HepG2 (cell line): ENCODE data around the gene AXIN2. TPM values are rescaled to one million over a fixed set of nuclear protein-coding genes. Genes with fewer than 3 reads are reported as not detected.

Source experiments
- CENPBD1 ChIP-seq: sonication (generic); formaldehyde crosslinking; IDR thresholded peaks from 2 replicates; pipeline ENCODE4 v1.8.0; 2022; ENCODE audit warnings: missing genetic modification reagents, low read depth, mild to moderate bottlenecking, borderline replicate concordance
- CSRNP2 ChIP-seq: sonication (generic); formaldehyde crosslinking; conservative IDR thresholded peaks from 2 replicates; pipeline ENCODE4 v1.8.0; 2022; ENCODE audit warnings: low read depth, missing genetic modification reagents
- DMAP1 ChIP-seq: IDR thresholded peaks from 2 replicates; pipeline ENCODE4 v1.6.1; 2016
- DPF2 ChIP-seq: sonication (generic); formaldehyde crosslinking; IDR thresholded peaks from 2 replicates; pipeline ENCODE4 v1.4.0; 2020; ENCODE audit warnings: mild to moderate bottlenecking, low read depth, missing genetic modification reagents, borderline replicate concordance
- EEA1 ChIP-seq: sonication (generic); formaldehyde crosslinking; IDR thresholded peaks from 2 replicates; pipeline ENCODE4 v1.5.1; 2020; ENCODE audit warnings: mild to moderate bottlenecking, missing genetic modification reagents, borderline replicate concordance
- FOXA3 ChIP-seq: IDR thresholded peaks from 2 replicates; pipeline ENCODE4 v1.6.1; 2016; ENCODE audit warnings: missing genetic modification reagents, missing compliant biosample characterization
- FOXJ3 ChIP-seq: sonication (generic); formaldehyde crosslinking; IDR thresholded peaks from 2 replicates; pipeline ENCODE4 v1.4.0; 2020; ENCODE audit warnings: missing genetic modification reagents, mild to moderate bottlenecking, borderline replicate concordance
- HOXA3 ChIP-seq: sonication (generic); formaldehyde crosslinking; IDR thresholded peaks from 2 replicates; pipeline ENCODE4 v1.5.0; 2020; ENCODE audit warnings: missing genetic modification reagents
- KDM4B ChIP-seq: sonication (generic); formaldehyde crosslinking; IDR thresholded peaks from 2 replicates; pipeline ENCODE4 v1.4.0; 2020; ENCODE audit warnings: missing genetic modification reagents
- MAZ ChIP-seq, 2 experiments: sonication (generic) in 1 of 2; formaldehyde crosslinking in 1 of 2; IDR thresholded peaks; 2 replicates each; pipeline versions ENCODE4 v1.5.0 to v1.6.1; 2012 to 2020; ENCODE audit warnings: low read depth in 2 of 2, mild to moderate bottlenecking in 2 of 2, borderline replicate concordance in 1 of 2, improper control_type of control experiment in 1 of 2, low read length in 1 of 2, missing genetic modification reagents in 1 of 2, moderate library complexity in 1 of 2
- NFE2 ChIP-seq: sonication (generic); formaldehyde crosslinking; IDR thresholded peaks from 2 replicates; pipeline ENCODE4 v1.4.0; 2020; ENCODE audit warnings: missing genetic modification reagents
- NKX3-1 ChIP-seq: sonication (generic); formaldehyde crosslinking; IDR thresholded peaks from 2 replicates; pipeline ENCODE4 v1.5.0; 2020; ENCODE audit warnings: missing genetic modification reagents
- NONO ChIP-seq, 2 experiments: fragments of 450-650 bp in 1 of 2; sonication (generic) in 1 of 2; formaldehyde crosslinking in 1 of 2; IDR thresholded peaks in 1 of 2; conservative IDR thresholded peaks in 1 of 2; 2 replicates each; pipeline versions ENCODE4 v1.6.1 to v1.8.0; 2017 to 2022; ENCODE audit warnings: mild to moderate bottlenecking in 1 of 2, missing genetic modification reagents in 1 of 2, moderate library complexity in 1 of 2
- PBX3 ChIP-seq: sonication (generic); formaldehyde crosslinking; IDR thresholded peaks from 2 replicates; pipeline ENCODE4 v1.8.1; 2023; ENCODE audit warnings: missing genetic modification reagents, inconsistent platforms, borderline replicate concordance
- POLR2A ChIP-seq, 2 experiments: IDR thresholded peaks; 2 replicates each; pipeline ENCODE4 v1.6.1; 2011; ENCODE audit warnings: low read depth in 2 of 2, low read length in 2 of 2, mild to moderate bottlenecking in 1 of 2, moderate library complexity in 1 of 2; ENCODE audit not compliant: insufficient read depth in 1 of 2
- RXRB ChIP-seq: IDR thresholded peaks from 2 replicates; pipeline ENCODE4 v1.6.1; 2016; ENCODE audit warnings: borderline replicate concordance, missing genetic modification reagents, missing compliant biosample characterization
- ZNF34 ChIP-seq: sonication (generic); formaldehyde crosslinking; IDR thresholded peaks from 2 replicates; pipeline ENCODE4 v1.4.0; 2020; ENCODE audit warnings: mild to moderate bottlenecking, missing genetic modification reagents, borderline replicate concordance
- ZNF382 ChIP-seq: sonication (generic); formaldehyde crosslinking; IDR thresholded peaks from 2 replicates; pipeline ENCODE4 v1.5.0; 2020; ENCODE audit warnings: missing genetic modification reagents, mild to moderate bottlenecking, borderline replicate concordance
- ZNF598 ChIP-seq: sonication (generic); formaldehyde crosslinking; IDR thresholded peaks from 2 replicates; pipeline ENCODE4 v1.5.1; 2020; ENCODE audit warnings: mild to moderate bottlenecking, missing genetic modification reagents, borderline replicate concordance
- ZNF720 ChIP-seq: sonication (generic); formaldehyde crosslinking; IDR thresholded peaks from 2 replicates; pipeline ENCODE4 v1.4.0; 2020; ENCODE audit warnings: missing genetic modification reagents
- ZSCAN9 ChIP-seq: IDR thresholded peaks from 2 replicates; pipeline ENCODE4 v1.6.1; 2016; ENCODE audit warnings: borderline replicate concordance
- polyA plus RNA-seq, 8 experiments: library from polyadenylated mRNA; depleted of rRNA in 3 of 8; stranded (reverse) in 7 of 8; unstranded in 1 of 8; fragments of >200 nt; fragmentation: Illumina TruSeq in 4 of 8; extraction: Trizol in 4 of 8; gene quantifications; 2 replicates each; pipeline versions ENCODE4 v1.2.1 to v1.2.3, GENCODE V29; 2011 to 2016; ENCODE audit warnings: low read depth in 4 of 8, missing spikeins in 1 of 8, mixed read lengths in 1 of 8; ENCODE audit not compliant: insufficient read depth in 1 of 8
- total RNA-seq, 5 experiments: library from RNA; depleted of rRNA; stranded (reverse); fragments of >200 nt; fragmentation: Illumina TruSeq; extraction: Trizol; gene quantifications; 2 replicates each; pipeline ENCODE4 v1.2.3, GENCODE V29; 2016; ENCODE audit warnings: low read depth in 1 of 5
- TF ChIP-seq, protein P1 (sequence below): sonication (generic); formaldehyde crosslinking; IDR thresholded peaks from 2 replicates; pipeline ENCODE4 v1.4.0; 2020; ENCODE audit warnings: mild to moderate bottlenecking, missing genetic modification reagents
- TF ChIP-seq, protein P2 (sequence below): sonication (generic); formaldehyde crosslinking; IDR thresholded peaks from 2 replicates; pipeline ENCODE4 v1.5.0; 2020; ENCODE audit warnings: missing genetic modification reagents, mild to moderate bottlenecking, borderline replicate concordance
- TF ChIP-seq, protein P3 (sequence below): sonication (generic); formaldehyde crosslinking; IDR thresholded peaks from 2 replicates; pipeline ENCODE4 v1.4.0; 2020; ENCODE audit warnings: mild to moderate bottlenecking, missing genetic modification reagents

Gene AXIN2
- total and polyA plus RNA-seq, 2 of the 13 experiments (the other 11 are each of a cell fraction or from before 2014, with no cell fraction given): 58.6 to 63.4 TPM

DNA sequence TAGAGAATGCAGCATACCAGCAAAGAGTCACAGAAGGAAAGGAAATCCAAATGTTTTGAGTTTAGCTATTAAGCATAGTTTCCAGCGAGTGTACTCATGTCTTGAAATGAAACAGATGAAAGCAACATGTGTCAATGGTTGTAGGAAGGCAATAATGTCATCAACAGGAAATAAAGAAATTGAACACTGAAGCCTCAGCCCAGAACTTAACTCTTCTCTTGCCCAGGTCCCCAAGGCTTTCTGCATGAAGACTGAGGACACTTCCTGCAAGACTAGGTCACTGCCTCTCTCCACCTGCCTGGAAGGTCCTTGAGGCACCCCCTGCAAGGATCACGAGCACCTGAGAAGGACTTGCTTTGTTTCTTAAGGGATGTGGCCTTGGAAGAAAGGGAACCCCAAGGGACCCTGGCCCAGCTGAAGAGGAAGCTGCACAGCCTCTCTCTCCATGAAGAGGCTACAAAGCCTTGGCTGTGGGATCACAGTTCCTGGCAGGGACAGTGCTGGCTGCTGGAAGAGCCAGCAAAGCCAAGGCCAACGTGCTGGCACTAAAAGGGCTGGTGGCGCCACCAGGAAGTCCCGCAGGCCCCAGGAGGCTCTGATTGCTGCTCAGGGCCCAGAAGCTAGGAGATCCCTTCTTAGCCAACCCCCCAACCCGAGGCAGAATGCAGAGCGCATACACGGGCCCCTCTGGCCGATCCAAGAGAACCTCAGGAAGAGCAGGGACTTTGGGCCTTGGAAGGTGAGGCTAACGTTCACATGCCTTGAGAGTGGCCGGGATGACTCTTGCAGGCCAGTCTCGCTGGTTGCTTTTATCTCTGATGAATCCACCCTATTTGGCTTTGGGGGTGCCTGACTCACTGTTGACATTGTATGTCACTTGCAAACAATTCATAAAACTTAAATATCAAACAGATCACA lies 23.4 kb upstream of the AXIN2 start (continued):
- TF ChIP-seq, protein P1, sequence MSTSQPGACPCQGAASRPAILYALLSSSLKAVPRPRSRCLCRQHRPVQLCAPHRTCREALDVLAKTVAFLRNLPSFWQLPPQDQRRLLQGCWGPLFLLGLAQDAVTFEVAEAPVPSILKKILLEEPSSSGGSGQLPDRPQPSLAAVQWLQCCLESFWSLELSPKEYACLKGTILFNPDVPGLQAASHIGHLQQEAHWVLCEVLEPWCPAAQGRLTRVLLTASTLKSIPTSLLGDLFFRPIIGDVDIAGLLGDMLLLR (CRISPR knock-in tag): 0 out of 2 replicates have a peak, but pooled peaks have one; percentile 39
- TF ChIP-seq FOXA3 (CRISPR knock-in tag) (peak; percentile 72), NFE2 (CRISPR knock-in tag) (no peak), NONO (IDR thresholded peaks at IDR 0.05) (no peak), NONO (CRISPR knock-in tag; conservative IDR thresholded peaks at IDR 0.05) (no peak), POLR2A (IDR thresholded peaks at IDR 0.05; ENCODE audit: insufficient read depth in 1 of 2, low read depth in 2 of 2, low read length in 2 of 2) (peak in 1 of 2 experiments; percentile 34; a peak in 1 of 4 replicates), DMAP1 (CRISPR knock-in tag) (0 out of 2 replicates have a peak, but pooled peaks have one; percentile 33), CENPBD1 (no peak), ZNF382 (no peak), ZSCAN9 (CRISPR knock-in tag) (peak; percentile 21; the same call in 1 of the 2 replicates), ZNF598 (CRISPR knock-in tag) (0 out of 2 replicates have a peak, but pooled peaks have one; percentile 67), FOXJ3 (CRISPR knock-in tag) (no peak), EEA1 (no peak), HOXA3 (CRISPR knock-in tag) (peak; percentile 36; the same call in 1 of the 2 replicates), RXRB (CRISPR knock-in tag) (peak; percentile 35; the same call in 1 of the 2 replicates), ZNF34 (0 out of 2 replicates have a peak, but pooled peaks have one; percentile 62), CSRNP2 (CRISPR knock-in tag) (no peak), KDM4B (CRISPR knock-in tag) (0 out of 2 replicates have a peak, but pooled peaks have one; percentile 33), PBX3 (no peak), DPF2 (CRISPR knock-in tag) (0 out of 2 replicates have a peak, but pooled peaks have one; percentile 46), NKX3-1 (CRISPR knock-in tag) (no peak), MAZ (IDR thresholded peaks at IDR 0.05; ENCODE audit: borderline replicate concordance, low read depth, low read length) (no peak), MAZ (CRISPR knock-in tag; IDR thresholded peaks at IDR 0.05; ENCODE audit: low read depth) (no peak), ZNF720 (CRISPR knock-in tag) (no peak)
- TF ChIP-seq, protein P2, sequence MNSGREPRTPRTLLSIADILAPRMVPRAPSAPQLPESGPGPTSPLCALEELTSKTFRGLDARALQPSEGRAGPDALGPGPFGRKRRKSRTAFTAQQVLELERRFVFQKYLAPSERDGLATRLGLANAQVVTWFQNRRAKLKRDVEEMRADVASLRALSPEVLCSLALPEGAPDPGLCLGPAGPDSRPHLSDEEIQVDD (CRISPR knock-in tag): no peak
- TF ChIP-seq, protein P3, sequence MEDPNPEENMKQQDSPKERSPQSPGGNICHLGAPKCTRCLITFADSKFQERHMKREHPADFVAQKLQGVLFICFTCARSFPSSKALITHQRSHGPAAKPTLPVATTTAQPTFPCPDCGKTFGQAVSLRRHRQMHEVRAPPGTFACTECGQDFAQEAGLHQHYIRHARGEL (CRISPR knock-in tag): no peak
